ENCODE measurements around the gene SMTN.
A peak's percentile ranks its signal among the peaks of the same experiment; 100 is the strongest.

The SMTN gene

GRCh38 chr22:31122532-31123291, 41.6 kb downstream of the SMTN start, which contains the start of gene INPP5J:
Gene INPP5J, plus strand, starts transcription at chr22:31122966. Its CDS starts 49 bp downstream, at chr22:31123015.
- TF ChIP-seq TAF1 (IDR thresholded peaks at IDR 0.05; ENCODE audit: low read depth) = peak; percentile 36; the same call in 1 of the 2 replicates
- peak; percentile 73; the same call in 1 of the 2 replicates for TF ChIP-seq ZBTB7A (IDR thresholded peaks at IDR 0.05; ENCODE audit: low read depth)
- TF ChIP-seq CREB1 (IDR thresholded peaks at IDR 0.05; ENCODE audit: low read depth) = peak; percentile 40; the same call in 1 of the 2 replicates
- TF ChIP-seq USF1 (IDR thresholded peaks at IDR 0.05) = no peak
- TF ChIP-seq EP300 (IDR thresholded peaks at IDR 0.05; ENCODE audit: borderline replicate concordance) = no peak
- TF ChIP-seq NFIC (IDR thresholded peaks at IDR 0.05) = peak; percentile 26
- TF ChIP-seq FOXM1 (IDR thresholded peaks at IDR 0.05; ENCODE audit: borderline replicate concordance, low read depth) = no peak
- TF ChIP-seq, protein P1, sequence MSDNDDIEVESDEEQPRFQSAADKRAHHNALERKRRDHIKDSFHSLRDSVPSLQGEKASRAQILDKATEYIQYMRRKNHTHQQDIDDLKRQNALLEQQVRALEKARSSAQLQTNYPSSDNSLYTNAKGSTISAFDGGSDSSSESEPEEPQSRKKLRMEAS (IDR thresholded peaks at IDR 0.05) = peak; percentile 60
- TF ChIP-seq EGR1 (IDR thresholded peaks at IDR 0.05) = no peak
- no peak for TF ChIP-seq REST (IDR thresholded peaks at IDR 0.05; ENCODE audit: low read depth)
- TF ChIP-seq RAD21 (IDR thresholded peaks at IDR 0.05; ENCODE audit: low read depth) = no peak
- TF ChIP-seq TCF12 (IDR thresholded peaks at IDR 0.05; ENCODE audit: low read depth) = no peak
- TF ChIP-seq TEAD4 (IDR thresholded peaks at IDR 0.05) = no peak
- no peak for TF ChIP-seq YY1 (IDR thresholded peaks at IDR 0.05; ENCODE audit: low read depth)
- TF ChIP-seq CEBPB (IDR thresholded peaks at IDR 0.05) = no peak

- TF ChIP-seq TEAD4 (IDR thresholded peaks at IDR 0.05) (no peak), CREB1 (IDR thresholded peaks at IDR 0.05; ENCODE audit: low read depth) (no peak), ZBTB7A (IDR thresholded peaks at IDR 0.05; ENCODE audit: low read depth) (no peak), FOXM1 (IDR thresholded peaks at IDR 0.05; ENCODE audit: borderline replicate concordance, low read depth) (no peak), TCF12 (IDR thresholded peaks at IDR 0.05; ENCODE audit: low read depth) (no peak), REST (IDR thresholded peaks at IDR 0.05; ENCODE audit: low read depth) (no peak), USF1 (IDR thresholded peaks at IDR 0.05) (no peak), YY1 (IDR thresholded peaks at IDR 0.05; ENCODE audit: low read depth) (no peak), CEBPB (IDR thresholded peaks at IDR 0.05) (no peak), EGR1 (IDR thresholded peaks at IDR 0.05) (no peak), RAD21 (IDR thresholded peaks at IDR 0.05; ENCODE audit: low read depth) (no peak), TAF1 (IDR thresholded peaks at IDR 0.05; ENCODE audit: low read depth) (no peak)
- TF ChIP-seq, protein P1 (IDR thresholded peaks at IDR 0.05) = no peak
Observed at GRCh38 chr22:31123292-31123602, 42.1 kb downstream of the SMTN start.

DNA sequence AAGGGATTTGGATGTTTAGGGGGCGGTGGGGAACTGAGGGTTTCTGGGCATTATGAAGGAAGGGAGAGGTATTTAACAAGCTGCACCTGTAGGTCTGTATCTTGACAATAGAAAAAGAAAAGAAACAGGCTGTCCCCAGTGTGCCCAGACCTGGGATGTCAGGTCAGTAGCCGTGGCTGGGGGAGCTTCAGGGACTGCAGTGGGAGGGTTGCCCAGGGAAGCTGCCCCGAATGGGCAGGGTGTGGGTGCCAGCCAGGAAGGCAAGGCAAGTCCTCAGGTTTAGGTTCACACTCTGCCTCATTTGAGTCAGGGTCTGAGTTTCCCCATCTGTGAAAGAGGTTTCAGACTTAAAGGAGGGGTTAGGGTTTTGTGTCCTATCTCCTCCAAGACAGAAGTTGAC, 43.2 kb downstream of the SMTN start:
- TF ChIP-seq, protein P1 (IDR thresholded peaks at IDR 0.05) = no peak
- no peak for TF ChIP-seq FOXM1 (IDR thresholded peaks at IDR 0.05; ENCODE audit: borderline replicate concordance, low read depth)
- TF ChIP-seq ZBTB7A (IDR thresholded peaks at IDR 0.05; ENCODE audit: low read depth) = no peak
- TF ChIP-seq YY1 (IDR thresholded peaks at IDR 0.05; ENCODE audit: low read depth) = no peak
- no peak for TF ChIP-seq USF1 (IDR thresholded peaks at IDR 0.05)
- no peak for TF ChIP-seq CEBPB (IDR thresholded peaks at IDR 0.05)
- TF ChIP-seq TEAD4 (IDR thresholded peaks at IDR 0.05) = no peak
- TF ChIP-seq NFIC (IDR thresholded peaks at IDR 0.05) = no peak
- no peak for TF ChIP-seq REST (IDR thresholded peaks at IDR 0.05; ENCODE audit: low read depth)
- TF ChIP-seq EGR1 (IDR thresholded peaks at IDR 0.05) = no peak
- TF ChIP-seq TCF12 (IDR thresholded peaks at IDR 0.05; ENCODE audit: low read depth) = no peak
- TF ChIP-seq RAD21 (IDR thresholded peaks at IDR 0.05; ENCODE audit: low read depth) = no peak
- no peak for TF ChIP-seq CREB1 (IDR thresholded peaks at IDR 0.05; ENCODE audit: low read depth)
- TF ChIP-seq EP300 (IDR thresholded peaks at IDR 0.05; ENCODE audit: borderline replicate concordance) = no peak
- TF ChIP-seq TAF1 (IDR thresholded peaks at IDR 0.05; ENCODE audit: low read depth) = no peak

Measured in Ishikawa (cell line).